Upper lobe of right lung (tissue), 1 donor: Measurements from ENCODE around the gene DGKH. TPM values are rescaled to one million over a fixed set of nuclear protein-coding genes. Genes with fewer than 3 reads are reported as not detected.

ENCODE experiments used
- ATAC-seq: fragments of 200-7000 bp; cut with Tn5 transposase; one replicate; pipeline ENCODE4 v1.9.1; 2020; ENCODE audit warnings: mild to moderate bottlenecking, moderate library complexity
- DNase-seq: peaks from one replicate; pipeline ENCODE4 v3.0.0-alpha.2; 2020
- H3K27ac ChIP-seq: fragments of 200-600 bp; one replicate; pipeline ENCODE4 v1.8.0; 2022
- H3K27me3 ChIP-seq: fragments of 200-600 bp; one replicate; pipeline ENCODE4 v1.8.0; 2022; ENCODE audit warnings: mild to moderate bottlenecking
- H3K36me3 ChIP-seq: fragments of 200-600 bp; one replicate; pipeline ENCODE4 v1.8.0; 2022
- H3K4me1 ChIP-seq: fragments of 200-600 bp; one replicate; pipeline ENCODE4 v1.8.0; 2022
- H3K4me3 ChIP-seq: fragments of 200-600 bp; one replicate; pipeline ENCODE4 v1.8.0; 2022; ENCODE audit warnings: mild to moderate bottlenecking
- H3K9me3 ChIP-seq: fragments of 200-600 bp; one replicate; pipeline ENCODE4 v1.8.0; 2022
- CTCF ChIP-seq: fragments of 200-600 bp; IDR thresholded peaks from one replicate; pipeline ENCODE4 v1.8.0; 2022; ENCODE audit warnings: antibody characterized with exemption
- intact Hi-C: fragments of 100-400 bp; cut with DNase I; formaldehyde crosslinking; loops from one replicate; pipeline ENCODE4 v1.11.0; 2022
- total RNA-seq: library from RNA; stranded (reverse); fragmentation: NEBNext Ultra II Directional; extraction: Animal tissue kit (Norgen Biotek cat#: 25700); gene quantifications from one replicate; pipeline ENCODE4 v1.2.1, GENCODE V29; 2021
- donor health status: DM: no; HTN: yes; CAD: no; lungs with severe emphysema.

The DGKH gene
- total RNA-seq, 1 donor from 2014 or later: 21.3 TPM

GRCh38 chr13:42119041-42119440, 70.6 kb downstream of the DGKH start:
- no peak for TF ChIP-seq CTCF
- no peak for DNase-seq
- H3K9me3 ChIP-seq: no peaks in the 10 kb centered on the region
- intact Hi-C loops: no loop called here
- no peak overlapping the region for H3K4me3 ChIP-seq
- no peak overlapping the region for H3K27ac ChIP-seq
- no peak for ATAC-seq
- H3K27me3 ChIP-seq: no peaks in the 10 kb centered on the region
- no peaks in the 10 kb centered on the region for H3K36me3 ChIP-seq
- no peaks in the 10 kb centered on the region for H3K4me1 ChIP-seq

GRCh38 chr13:42119875-42120274, 71.4 kb downstream of the DGKH start:
- intact Hi-C loops: no loop called here
- no peaks in the 10 kb centered on the region for H3K9me3 ChIP-seq
- no peaks in the 10 kb centered on the region for H3K36me3 ChIP-seq
- no peak for TF ChIP-seq CTCF
- H3K4me1 ChIP-seq: peaks cover 4% of the 10 kb centered on the region
- ATAC-seq: no peak
- H3K27me3 ChIP-seq: no peaks in the 10 kb centered on the region
- no peak for DNase-seq
- no peak overlapping the region for H3K4me3 ChIP-seq
- no peak overlapping the region for H3K27ac ChIP-seq

DNA sequence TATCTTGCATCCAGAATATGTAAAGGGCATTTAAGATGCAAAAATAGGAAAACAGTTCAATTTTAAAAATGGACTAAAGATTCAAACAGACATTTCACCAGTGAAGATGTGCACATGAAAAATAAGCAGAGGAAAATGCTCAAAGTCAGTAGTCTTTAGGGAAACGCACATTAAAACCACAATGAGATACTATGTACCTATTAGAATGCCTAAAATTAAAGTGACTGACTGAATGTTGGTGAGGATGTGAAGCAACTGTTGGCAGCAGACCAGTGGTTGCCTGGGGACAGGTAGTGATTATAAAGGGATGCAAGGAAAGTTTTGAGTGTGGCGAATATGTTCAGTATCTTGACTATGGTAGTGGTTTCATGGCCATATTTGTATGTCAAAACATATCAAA, 75.2 kb downstream of the DGKH start:
- Histone ChIP-seq H3K4me3 (no peak overlapping the region), H3K27me3 (no peaks in the 10 kb centered on the region), H3K36me3 (peaks cover 9% of the 10 kb centered on the region), H3K27ac (no peak overlapping the region), H3K9me3 (no peaks in the 10 kb centered on the region), H3K4me1 (peaks cover 11% of the 10 kb centered on the region)
- no peak for TF ChIP-seq CTCF
- no peak for DNase-seq
- intact Hi-C loops: no loop called here
- ATAC-seq: no peak

DNA sequence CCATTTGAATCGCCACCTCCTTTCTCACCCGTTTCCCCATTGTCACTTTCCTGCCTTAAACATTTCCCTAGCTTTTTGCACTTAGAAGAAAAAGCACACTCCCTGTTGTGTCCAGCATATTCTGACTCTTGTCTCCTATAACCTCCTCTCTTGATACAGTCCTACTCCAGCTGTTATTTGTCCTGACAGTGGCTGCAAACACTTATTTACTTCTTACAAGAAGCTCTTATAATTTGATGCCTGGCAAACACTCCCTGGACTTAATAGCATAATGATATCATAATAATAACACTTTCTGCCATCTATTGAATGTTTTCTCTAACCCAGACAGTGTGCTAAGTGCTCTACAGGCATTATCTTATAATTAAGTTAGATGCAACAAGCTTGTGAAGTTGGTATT, 76.6 kb downstream of the DGKH start:
- H3K4me3 ChIP-seq: no peak overlapping the region
- H3K4me1 ChIP-seq: peaks cover 11% of the 10 kb centered on the region
- no peaks in the 10 kb centered on the region for H3K9me3 ChIP-seq
- intact Hi-C loops: no loop called here
- no peak overlapping the region for H3K27ac ChIP-seq
- ATAC-seq: no peak
- DNase-seq: no peak
- no peaks in the 10 kb centered on the region for H3K27me3 ChIP-seq
- H3K36me3 ChIP-seq: peaks cover 24% of the 10 kb centered on the region
- no peak for TF ChIP-seq CTCF

GRCh38 chr13:42127047-42127446, 78.6 kb downstream of the DGKH start:
- DNase-seq (no peak), ATAC-seq (no peak)
- Histone ChIP-seq H3K4me1 (peaks cover 11% of the 10 kb centered on the region), H3K4me3 (no peak overlapping the region), H3K9me3 (no peaks in the 10 kb centered on the region), H3K36me3 (peaks cover 33% of the 10 kb centered on the region), H3K27ac (no peak overlapping the region), H3K27me3 (no peaks in the 10 kb centered on the region)
- intact Hi-C loops: no loop called here
- TF ChIP-seq CTCF: no peak

DNA sequence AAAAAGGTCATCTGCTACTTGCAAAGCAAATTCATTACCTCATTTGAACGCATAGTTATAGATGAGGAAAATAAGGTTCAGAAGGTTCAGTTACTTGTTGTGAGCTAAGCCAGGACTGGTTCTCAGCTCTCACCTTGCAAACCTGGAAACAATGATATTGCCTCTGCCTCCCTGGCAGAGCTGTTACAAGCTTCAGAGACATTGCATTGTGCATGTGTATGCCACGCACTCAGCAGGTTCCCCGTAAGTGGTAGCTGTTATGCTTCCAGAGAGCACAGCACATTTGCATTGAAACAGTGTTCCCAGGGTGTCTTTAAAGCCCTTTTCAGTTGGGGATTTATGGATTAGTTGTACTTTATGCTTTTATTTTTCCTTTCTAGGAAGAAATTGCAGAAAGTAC, 80.6 kb downstream of the DGKH start:
- intact Hi-C loops: no loop called here
- no peak for TF ChIP-seq CTCF
- Histone ChIP-seq H3K36me3 (peaks cover 33% of the 10 kb centered on the region), H3K27ac (no peak overlapping the region), H3K4me3 (no peak overlapping the region), H3K9me3 (no peaks in the 10 kb centered on the region), H3K27me3 (no peaks in the 10 kb centered on the region), H3K4me1 (peaks cover 11% of the 10 kb centered on the region)
- DNase-seq: no peak
- ATAC-seq: no peak
